Astrocyte of the cerebellum (primary cell): ENCODE results near the gene MX1.

ENCODE experiments used
- DNase-seq: peaks from one replicate; pipeline ENCODE4 v3.0.0-alpha.2; 2011; ENCODE audit warnings: low read depth
- H3K4me3 ChIP-seq: 2 replicates; pipeline ENCODE4 v1.5.1; 2011; ENCODE audit warnings: mild to moderate bottlenecking, low read depth, low read length, moderate library complexity
- in situ Hi-C: cut with HindIII; loops from 2 replicates; pipeline ENCODE4 v1.10.0; 2017; ENCODE audit warnings: low sequenced_read_pairs
- TF ChIP-seq, protein P1 (sequence below): IDR thresholded peaks from 2 replicates; pipeline ENCODE4 v1.5.1; 2012; ENCODE audit warnings: low read length, low read depth, moderate library complexity, mild to moderate bottlenecking; ENCODE audit errors: missing control alignments

MX1 gene

DNA sequence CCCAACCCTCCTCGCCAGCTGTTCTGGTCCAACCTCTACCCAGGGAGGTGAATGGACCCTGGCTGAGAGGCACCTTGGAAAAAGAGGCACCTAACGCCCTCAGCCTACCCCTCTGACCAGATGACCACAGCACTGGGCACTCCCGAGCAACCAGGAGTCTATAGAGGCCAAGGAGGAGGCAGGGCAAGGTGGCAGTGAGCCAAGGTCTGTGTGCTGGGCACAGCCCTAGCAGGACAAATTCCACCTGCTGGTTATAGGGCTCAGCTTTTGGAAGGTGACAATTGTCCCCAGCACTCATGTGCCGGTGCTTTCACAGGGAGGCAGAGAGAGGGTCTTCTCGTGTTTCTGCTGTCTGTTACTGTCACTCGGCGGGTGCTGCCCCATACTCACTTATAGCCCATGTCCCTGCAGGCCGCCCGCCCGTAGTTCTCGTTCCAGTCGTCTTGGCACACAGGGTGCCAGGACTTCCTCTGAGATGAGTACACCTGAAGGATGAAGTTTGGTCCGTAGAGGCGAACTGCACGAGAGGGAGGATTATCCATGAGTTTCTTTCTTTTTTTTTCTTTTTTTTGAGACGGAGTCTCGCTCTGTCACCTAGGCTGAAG is 54.1 kb downstream of the MX1 start:
- TF ChIP-seq, protein P1, sequence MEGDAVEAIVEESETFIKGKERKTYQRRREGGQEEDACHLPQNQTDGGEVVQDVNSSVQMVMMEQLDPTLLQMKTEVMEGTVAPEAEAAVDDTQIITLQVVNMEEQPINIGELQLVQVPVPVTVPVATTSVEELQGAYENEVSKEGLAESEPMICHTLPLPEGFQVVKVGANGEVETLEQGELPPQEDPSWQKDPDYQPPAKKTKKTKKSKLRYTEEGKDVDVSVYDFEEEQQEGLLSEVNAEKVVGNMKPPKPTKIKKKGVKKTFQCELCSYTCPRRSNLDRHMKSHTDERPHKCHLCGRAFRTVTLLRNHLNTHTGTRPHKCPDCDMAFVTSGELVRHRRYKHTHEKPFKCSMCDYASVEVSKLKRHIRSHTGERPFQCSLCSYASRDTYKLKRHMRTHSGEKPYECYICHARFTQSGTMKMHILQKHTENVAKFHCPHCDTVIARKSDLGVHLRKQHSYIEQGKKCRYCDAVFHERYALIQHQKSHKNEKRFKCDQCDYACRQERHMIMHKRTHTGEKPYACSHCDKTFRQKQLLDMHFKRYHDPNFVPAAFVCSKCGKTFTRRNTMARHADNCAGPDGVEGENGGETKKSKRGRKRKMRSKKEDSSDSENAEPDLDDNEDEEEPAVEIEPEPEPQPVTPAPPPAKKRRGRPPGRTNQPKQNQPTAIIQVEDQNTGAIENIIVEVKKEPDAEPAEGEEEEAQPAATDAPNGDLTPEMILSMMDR: no peak
- DNase-seq: no peak
- H3K4me3 ChIP-seq: no peak overlapping the region
- in situ Hi-C loops: no loop called here

DNA sequence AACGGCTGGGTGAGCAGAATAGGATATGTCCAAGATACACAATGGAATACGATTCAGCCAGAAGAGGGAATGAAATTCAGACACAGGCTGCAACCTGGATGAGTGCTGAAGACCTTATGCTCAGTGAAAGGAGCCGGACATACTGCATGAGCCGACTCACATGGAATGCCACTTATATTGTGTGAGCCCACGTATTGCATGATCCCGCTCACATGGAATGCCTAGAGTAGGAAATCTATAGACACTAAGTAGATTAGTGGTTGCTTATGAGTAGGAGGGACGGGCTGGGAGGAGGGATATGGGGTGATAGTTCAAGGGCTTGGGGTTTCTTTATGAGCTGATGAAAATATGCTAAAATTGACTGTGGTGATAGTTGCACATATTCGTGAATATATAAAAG is 55.2 kb downstream of the MX1 start:
- in situ Hi-C loops: no loop called here
- no peak overlapping the region for H3K4me3 ChIP-seq
- DNase-seq: peak; percentile 12
- TF ChIP-seq, protein P1: no peak

DNA sequence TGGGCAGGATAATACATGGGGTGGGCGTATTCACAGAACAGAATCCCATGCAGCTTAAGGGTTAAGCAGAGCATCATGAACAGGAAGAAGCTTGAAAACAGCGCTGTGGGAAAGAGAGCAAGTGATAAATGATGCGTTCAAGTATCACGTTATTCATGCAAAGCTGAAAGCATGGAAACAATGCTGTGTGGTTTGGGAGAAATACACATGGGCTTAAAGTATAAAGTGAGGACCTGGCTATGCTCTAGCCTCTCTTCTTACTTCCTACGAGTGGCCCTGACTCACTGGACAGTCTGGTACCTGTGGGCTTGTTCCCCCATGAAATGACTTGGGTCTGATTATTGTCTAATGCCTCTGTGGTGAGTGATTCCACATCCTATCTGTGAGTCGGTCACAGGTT is 56.3 kb downstream of the MX1 start:
- peak; percentile 91 for DNase-seq
- in situ Hi-C loops: no loop called here
- TF ChIP-seq, protein P1: no peak
- H3K4me3 ChIP-seq: no peak overlapping the region

DNA sequence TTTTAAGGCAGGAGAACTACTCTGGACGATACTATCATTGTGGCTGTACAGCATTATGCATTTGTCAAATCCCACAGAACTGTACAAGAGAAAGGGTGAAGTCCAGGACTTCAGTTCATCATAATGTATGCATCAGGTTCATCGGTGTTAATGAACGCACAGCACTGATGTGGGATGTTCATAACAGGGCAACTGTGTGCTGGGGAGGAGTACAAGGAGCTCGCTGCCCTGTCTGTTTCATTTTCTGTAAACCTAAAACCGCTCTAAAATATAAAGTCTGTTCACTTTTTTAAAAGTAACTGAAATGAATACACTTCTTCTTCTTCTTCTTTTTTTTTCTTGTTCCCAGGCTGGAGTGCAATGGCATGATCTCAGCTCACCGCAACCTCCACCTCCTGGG is 56.9 kb downstream of the MX1 start:
- in situ Hi-C loops: no loop called here
- DNase-seq: no peak
- TF ChIP-seq, protein P1: no peak
- no peak overlapping the region for H3K4me3 ChIP-seq

DNA sequence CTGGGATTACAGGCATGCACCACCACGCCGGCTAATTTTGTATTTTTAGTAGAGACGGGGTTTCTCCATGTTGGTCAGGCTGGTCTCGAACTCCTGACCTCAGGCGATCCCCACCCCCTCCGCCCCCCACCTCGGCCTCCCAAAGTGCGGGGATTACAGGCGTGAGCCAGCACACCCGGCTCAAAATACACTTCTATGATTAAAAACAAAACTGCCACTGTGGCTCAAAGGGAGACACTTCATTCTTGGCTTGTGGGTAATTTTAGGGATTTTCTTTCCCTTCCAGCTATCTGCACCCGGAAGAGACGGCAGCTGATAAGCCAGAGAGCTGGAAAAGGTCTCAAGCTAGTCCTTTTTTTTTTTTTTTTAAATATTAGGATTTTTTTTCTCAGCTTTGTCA is 57.4 kb downstream of the MX1 start:
- in situ Hi-C loops: no loop called here
- no peak for DNase-seq

DNA sequence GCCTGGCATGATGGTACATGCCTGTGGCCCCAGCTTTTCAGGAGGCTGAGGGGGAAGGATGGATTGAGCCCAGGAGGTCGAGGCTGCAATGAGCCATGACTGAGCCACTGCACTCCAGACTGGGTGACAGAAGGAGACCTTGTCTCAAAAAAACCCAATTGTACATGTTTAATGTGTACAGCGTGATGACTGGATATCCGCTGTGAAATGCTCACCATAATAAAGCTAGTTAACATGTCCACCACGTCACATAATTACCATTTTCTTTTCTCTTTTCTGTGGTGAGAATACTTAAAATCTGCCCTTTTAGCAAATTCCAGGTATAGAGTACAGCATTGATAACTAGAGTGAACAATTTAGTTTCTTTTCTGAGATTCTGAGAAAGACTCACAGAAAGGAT is 57.9 kb downstream of the MX1 start:
- TF ChIP-seq, protein P1: no peak
- H3K4me3 ChIP-seq: no peak overlapping the region
- in situ Hi-C loops: no loop called here
- no peak for DNase-seq

More for the DNA sequence above, 57.4 kb downstream of the MX1 start:
- H3K4me3 ChIP-seq: no peak overlapping the region
- TF ChIP-seq, protein P1: no peak
